Uterus (tissue), 4 donors: ENCODE measurements around the gene SHROOM4. TPM values are rescaled to one million over a fixed set of nuclear protein-coding genes. Genes with fewer than 3 reads are reported as not detected.

Experiments
- DNase-seq, 2 donors: peaks; one replicate each; pipeline ENCODE4 v3.0.0-alpha.2; 2019 to 2020
- H3K27ac ChIP-seq, 2 donors: fragments of 200-600 bp; sonication (generic); 1 replicate in 1 of 2; 2 replicates in 1 of 2; pipeline ENCODE4 v1.5.1; 2016 to 2018
- H3K27me3 ChIP-seq, 2 donors: fragments of 200-600 bp; sonication (generic); one replicate each; pipeline ENCODE4 v1.5.1; 2018 to 2019; ENCODE audit warnings: control low read depth in 1 of 2
- H3K36me3 ChIP-seq, 2 donors: fragments of 200-600 bp; sonication (generic); one replicate each; pipeline ENCODE4 v1.5.1; 2019; ENCODE audit warnings: control low read depth in 1 of 2
- H3K4me1 ChIP-seq, 2 donors: fragments of 200-600 bp; sonication (generic); one replicate each; pipeline ENCODE4 v1.5.1; 2018 to 2019; ENCODE audit warnings: control low read depth in 1 of 2
- H3K4me3 ChIP-seq, 2 donors: fragments of 200-600 bp; sonication (generic); 1 replicate in 1 of 2; 2 replicates in 1 of 2; pipeline ENCODE4 v1.5.1; 2018 to 2019; ENCODE audit warnings: mild to moderate bottlenecking in 1 of 2
- H3K9me3 ChIP-seq, 2 donors: fragments of 200-600 bp; sonication (generic); one replicate each; pipeline ENCODE4 v1.5.1; 2019; ENCODE audit warnings: control low read depth in 1 of 2
- CTCF ChIP-seq, 4 experiments: fragments of 200-600 bp in 2 of 4; fragments of 450-650 bp in 2 of 4; sonication (generic) in 2 of 4; IDR thresholded peaks; one replicate each; pipeline ENCODE4 v1.5.1; 2016 to 2019; ENCODE audit warnings: antibody characterized with exemption in 4 of 4, mild to moderate bottlenecking in 2 of 4, moderate library complexity in 1 of 4
- POLR2A ChIP-seq, 2 donors: fragments of 450-650 bp; IDR thresholded peaks; one replicate each; pipeline ENCODE4 v1.6.1; 2016; ENCODE audit warnings: antibody characterized with exemption in 2 of 2, mild to moderate bottlenecking in 1 of 2, moderate library complexity in 1 of 2
- intact Hi-C: fragments of 100-400 bp; cut with DNase I; formaldehyde crosslinking; loops from one replicate; pipeline ENCODE4 v1.15.1; 2023; ENCODE audit warnings: low total_unique reads
- total RNA-seq, 4 donors: library from RNA; depleted of rRNA in 3 of 4; stranded (reverse); fragments of >200 nt in 3 of 4; gene quantifications; one replicate each; pipeline versions ENCODE4 v1.1.0 to v1.2.4, GENCODE V29; 2014 to 2023
- donor health status: DM: yes; HTN: yes; CAD: no.

The SHROOM4 gene
- total RNA-seq, 4 donors from 2014 or later: 9.7 to 18.8 (median 12.5) TPM

DNA sequence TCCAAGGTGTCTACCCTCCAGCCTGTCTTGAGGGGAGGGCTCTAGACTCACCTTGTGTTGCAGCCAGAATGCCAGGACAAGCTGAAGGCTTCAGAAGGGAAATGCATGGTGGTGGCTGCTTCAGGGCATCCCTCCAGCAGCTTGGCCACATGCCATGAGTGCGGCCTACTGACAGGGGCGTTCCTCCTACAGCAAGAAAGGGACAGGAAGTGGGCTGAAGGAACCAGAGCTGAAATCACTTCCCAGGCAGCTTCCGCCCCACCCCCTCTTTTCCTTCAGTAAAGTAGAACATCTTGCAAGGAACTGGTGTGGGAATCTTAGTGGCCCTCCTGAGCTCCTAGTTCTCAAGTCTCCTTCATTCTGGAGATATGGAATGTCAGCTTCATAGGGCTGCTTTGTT lies 175.9 kb downstream of the SHROOM4 start:
- peak in 1 of 2 donors; percentile 30 for DNase-seq
- H3K27me3 ChIP-seq: no peaks in the 10 kb centered on the region
- no peak overlapping the region for H3K4me3 ChIP-seq
- H3K36me3 ChIP-seq: no peaks in the 10 kb centered on the region
- H3K27ac ChIP-seq: no peak overlapping the region
- H3K4me1 ChIP-seq: no peaks in the 10 kb centered on the region
- no peak for TF ChIP-seq POLR2A (IDR thresholded peaks at IDR 0.05)
- TF ChIP-seq CTCF (IDR thresholded peaks at IDR 0.05): no peak
- intact Hi-C loops: no loop called here
- H3K9me3 ChIP-seq: no peaks in the 10 kb centered on the region

GRCh38 chrX:50635817-50636365 lies 178.1 kb downstream of the SHROOM4 start:
- TF ChIP-seq CTCF (IDR thresholded peaks at IDR 0.05) (no peak), POLR2A (IDR thresholded peaks at IDR 0.05) (no peak)
- Histone ChIP-seq H3K36me3 (no peaks in the 10 kb centered on the region), H3K27me3 (no peaks in the 10 kb centered on the region), H3K4me1 (no peaks in the 10 kb centered on the region), H3K4me3 (no peak overlapping the region), H3K27ac (no peak overlapping the region), H3K9me3 (no peaks in the 10 kb centered on the region)
- DNase-seq: no peak
- intact Hi-C loops: no loop called here

- no peak overlapping the region for H3K4me3 ChIP-seq
- no peaks in the 10 kb centered on the region for H3K27me3 ChIP-seq
- H3K9me3 ChIP-seq: no peaks in the 10 kb centered on the region
- H3K36me3 ChIP-seq: no peaks in the 10 kb centered on the region
- intact Hi-C loops: no loop called here
- H3K4me1 ChIP-seq: no peaks in the 10 kb centered on the region
- H3K27ac ChIP-seq: no peak overlapping the region
- TF ChIP-seq CTCF (IDR thresholded peaks at IDR 0.05) (no peak), POLR2A (IDR thresholded peaks at IDR 0.05) (no peak)
- DNase-seq: no peak
Observed at GRCh38 chrX:50635162-50635561, 178.8 kb downstream of the SHROOM4 start.

GRCh38 chrX:50629774-50630173 lies 184.2 kb downstream of the SHROOM4 start:
- Histone ChIP-seq H3K27me3 (no peaks in the 10 kb centered on the region), H3K4me1 (no peaks in the 10 kb centered on the region), H3K36me3 (no peaks in the 10 kb centered on the region), H3K9me3 (no peaks in the 10 kb centered on the region), H3K4me3 (no peak overlapping the region), H3K27ac (no peak overlapping the region)
- TF ChIP-seq POLR2A (IDR thresholded peaks at IDR 0.05): no peak
- no peak for TF ChIP-seq CTCF (IDR thresholded peaks at IDR 0.05)
- intact Hi-C loops: no loop called here
- DNase-seq: no peak

GRCh38 chrX:50627696-50628095 lies 186.3 kb downstream of the SHROOM4 start:
- DNase-seq: no peak
- intact Hi-C loops: no loop called here
- Histone ChIP-seq H3K27ac (no peak overlapping the region), H3K27me3 (no peaks in the 10 kb centered on the region), H3K4me3 (no peak overlapping the region), H3K9me3 (no peaks in the 10 kb centered on the region), H3K4me1 (no peaks in the 10 kb centered on the region), H3K36me3 (no peaks in the 10 kb centered on the region)
- TF ChIP-seq CTCF (IDR thresholded peaks at IDR 0.05) (no peak), POLR2A (IDR thresholded peaks at IDR 0.05) (no peak)
